ENCODE data around the gene SIDT1. TPM values are rescaled to one million over a fixed set of nuclear protein-coding genes. Genes with fewer than 3 reads are reported as not detected.
A peak's percentile ranks its signal among the peaks of the same experiment; 100 is the strongest.

Gene SIDT1
- total and polyA plus RNA-seq, 5 donors from 2014 or later, result 13.6 to 59.9 (median 18.0) TPM

- no peak for ATAC-seq (ENCODE audit: low read depth in 2 of 2)
These were observed 61.7 kb downstream of the SIDT1 start for GRCh38 chr3:113594066-113594465.

GRCh38 chr3:113597596-113598354 is 65.4 kb downstream of the SIDT1 start:
- no peaks in the 10 kb centered on the region for H3K27me3 Mint-ChIP-seq
- DNase-seq, result no peak
- no peaks in the 10 kb centered on the region for H3K27me3 ChIP-seq (ENCODE audit: control insufficient read depth, insufficient read depth, low read length)

More at GRCh38 chr3:113594066-113594465, 61.7 kb downstream of the SIDT1 start:
- H3K9me3 Mint-ChIP-seq, result no peaks in the 10 kb centered on the region
- H3K27me3 Mint-ChIP-seq, result no peaks in the 10 kb centered on the region
- H3K36me3 Mint-ChIP-seq, result peaks cover 57% of the 10 kb centered on the region
- H3K36me3 ChIP-seq (ENCODE audit: control insufficient read depth, insufficient read depth, low read length), result peaks cover 23% of the 10 kb centered on the region
- no peaks in the 10 kb centered on the region for H3K4me1 ChIP-seq (ENCODE audit: control insufficient read depth, insufficient read depth, low read length, poor library complexity, severe bottlenecking)
- no peak overlapping the region for H3K4me3 Mint-ChIP-seq
- no peak overlapping the region for H3K4me3 ChIP-seq (ENCODE audit: low read depth, low read length)
- no peak for DNase-seq
- H3K4me1 Mint-ChIP-seq, result peaks cover 0 to 4% (median 2%) of the 10 kb centered on the region in 4 donors
- H3K27ac ChIP-seq (ENCODE audit: insufficient read depth, low read length, poor library complexity, severe bottlenecking), result no peak overlapping the region
- H3K9me3 ChIP-seq (ENCODE audit: control insufficient read depth in 2 of 2, low read length in 2 of 2), result no peaks in the 10 kb centered on the region
- peak overlapping the region in 1 of 3 donors; percentile 49 for H3K27ac Mint-ChIP-seq
- no peaks in the 10 kb centered on the region for H3K27me3 ChIP-seq (ENCODE audit: control insufficient read depth, insufficient read depth, low read length)

GRCh38 chr3:113600418-113601182 is 68.2 kb downstream of the SIDT1 start:
- Mint-ChIP-seq H3K9me3 (no peaks in the 10 kb centered on the region), H3K36me3 (peaks cover 31% of the 10 kb centered on the region), H3K4me1 (peaks cover 0 to 7% (median 5%) of the 10 kb centered on the region in 4 donors), H3K27me3 (no peaks in the 10 kb centered on the region), H3K27ac (peak overlapping the region in 1 of 3 donors; percentile 41), H3K4me3 (no peak overlapping the region)
- Histone ChIP-seq H3K4me3 (ENCODE audit: low read depth, low read length) (no peak overlapping the region), H3K36me3 (ENCODE audit: control insufficient read depth, insufficient read depth, low read length) (peaks cover 37% of the 10 kb centered on the region), H3K27ac (ENCODE audit: insufficient read depth, low read length, poor library complexity, severe bottlenecking) (no peak overlapping the region), H3K27me3 (ENCODE audit: control insufficient read depth, insufficient read depth, low read length) (no peaks in the 10 kb centered on the region), H3K4me1 (ENCODE audit: control insufficient read depth, insufficient read depth, low read length, poor library complexity, severe bottlenecking) (peaks cover 3% of the 10 kb centered on the region), H3K9me3 (ENCODE audit: control insufficient read depth in 2 of 2, low read length in 2 of 2) (no peaks in the 10 kb centered on the region)
- DNase-seq (no peak), ATAC-seq (ENCODE audit: low read depth in 2 of 2) (no peak)

More at GRCh38 chr3:113597596-113598354, 65.4 kb downstream of the SIDT1 start:
- no peak overlapping the region for H3K27ac Mint-ChIP-seq
- no peak overlapping the region for H3K4me3 Mint-ChIP-seq
- Histone ChIP-seq H3K4me3 (ENCODE audit: low read depth, low read length) (no peak overlapping the region), H3K27ac (ENCODE audit: insufficient read depth, low read length, poor library complexity, severe bottlenecking) (no peak overlapping the region), H3K9me3 (ENCODE audit: control insufficient read depth in 2 of 2, low read length in 2 of 2) (no peaks in the 10 kb centered on the region), H3K36me3 (ENCODE audit: control insufficient read depth, insufficient read depth, low read length) (peaks cover 31% of the 10 kb centered on the region), H3K4me1 (ENCODE audit: control insufficient read depth, insufficient read depth, low read length, poor library complexity, severe bottlenecking) (no peaks in the 10 kb centered on the region)
- H3K9me3 Mint-ChIP-seq, result no peaks in the 10 kb centered on the region
- peaks cover 43% of the 10 kb centered on the region for H3K36me3 Mint-ChIP-seq
- no peak for ATAC-seq (ENCODE audit: low read depth in 2 of 2)
- H3K4me1 Mint-ChIP-seq, result peaks cover 0 to 5% (median 0%) of the 10 kb centered on the region in 4 donors

GRCh38 chr3:113601240-113601639 is 68.9 kb downstream of the SIDT1 start:
- DNase-seq, result no peak
- ATAC-seq (ENCODE audit: low read depth in 2 of 2), result no peak
- H3K36me3 ChIP-seq (ENCODE audit: control insufficient read depth, insufficient read depth, low read length), result peaks cover 43% of the 10 kb centered on the region
- H3K27ac ChIP-seq (ENCODE audit: insufficient read depth, low read length, poor library complexity, severe bottlenecking), result no peak overlapping the region
- H3K4me1 Mint-ChIP-seq, result peaks cover 0 to 14% (median 8%) of the 10 kb centered on the region in 4 donors
- no peaks in the 10 kb centered on the region for H3K27me3 Mint-ChIP-seq
- no peak overlapping the region for H3K4me3 ChIP-seq (ENCODE audit: low read depth, low read length)
- peaks cover 24% of the 10 kb centered on the region for H3K36me3 Mint-ChIP-seq
- H3K4me3 Mint-ChIP-seq, result no peak overlapping the region
- H3K27ac Mint-ChIP-seq, result no peak overlapping the region
- no peaks in the 10 kb centered on the region for H3K9me3 Mint-ChIP-seq
- no peaks in the 10 kb centered on the region for H3K27me3 ChIP-seq (ENCODE audit: control insufficient read depth, insufficient read depth, low read length)
- peaks cover 10% of the 10 kb centered on the region for H3K4me1 ChIP-seq (ENCODE audit: control insufficient read depth, insufficient read depth, low read length, poor library complexity, severe bottlenecking)
- no peaks in the 10 kb centered on the region for H3K9me3 ChIP-seq (ENCODE audit: control insufficient read depth in 2 of 2, low read length in 2 of 2)

- H3K27ac ChIP-seq (ENCODE audit: insufficient read depth, low read length, poor library complexity, severe bottlenecking), result no peak overlapping the region
- H3K36me3 ChIP-seq (ENCODE audit: control insufficient read depth, insufficient read depth, low read length), result peaks cover 43% of the 10 kb centered on the region
- peaks cover 20% of the 10 kb centered on the region for H3K4me1 ChIP-seq (ENCODE audit: control insufficient read depth, insufficient read depth, low read length, poor library complexity, severe bottlenecking)
- no peak for DNase-seq
- Mint-ChIP-seq H3K4me1 (peaks cover 9 to 24% (median 18%) of the 10 kb centered on the region in 4 donors), H3K9me3 (no peaks in the 10 kb centered on the region), H3K36me3 (peaks cover 25% of the 10 kb centered on the region), H3K4me3 (no peak overlapping the region), H3K27ac (no peak overlapping the region), H3K27me3 (no peaks in the 10 kb centered on the region)
- H3K27me3 ChIP-seq (ENCODE audit: control insufficient read depth, insufficient read depth, low read length), result no peaks in the 10 kb centered on the region
- ATAC-seq (ENCODE audit: low read depth in 2 of 2), result no peak
- no peak overlapping the region for H3K4me3 ChIP-seq (ENCODE audit: low read depth, low read length)
- no peaks in the 10 kb centered on the region for H3K9me3 ChIP-seq (ENCODE audit: control insufficient read depth in 2 of 2, low read length in 2 of 2)
These were observed 69.9 kb downstream of the SIDT1 start for GRCh38 chr3:113602256-113602655.

GRCh38 chr3:113602836-113603235 is 70.5 kb downstream of the SIDT1 start:
- Histone ChIP-seq H3K4me3 (ENCODE audit: low read depth, low read length) (no peak overlapping the region), H3K9me3 (ENCODE audit: control insufficient read depth in 2 of 2, low read length in 2 of 2) (no peaks in the 10 kb centered on the region), H3K36me3 (ENCODE audit: control insufficient read depth, insufficient read depth, low read length) (peaks cover 44% of the 10 kb centered on the region), H3K4me1 (ENCODE audit: control insufficient read depth, insufficient read depth, low read length, poor library complexity, severe bottlenecking) (peaks cover 20% of the 10 kb centered on the region), H3K27ac (ENCODE audit: insufficient read depth, low read length, poor library complexity, severe bottlenecking) (no peak overlapping the region), H3K27me3 (ENCODE audit: control insufficient read depth, insufficient read depth, low read length) (no peaks in the 10 kb centered on the region)
- peaks cover 29% of the 10 kb centered on the region for H3K36me3 Mint-ChIP-seq
- ATAC-seq (ENCODE audit: low read depth in 2 of 2) (no peak), DNase-seq (no peak)
- H3K4me3 Mint-ChIP-seq, result peak overlapping the region in 1 of 4 donors; percentile 52
- no peak overlapping the region for H3K27ac Mint-ChIP-seq
- no peaks in the 10 kb centered on the region for H3K9me3 Mint-ChIP-seq
- peaks cover 9 to 28% (median 18%) of the 10 kb centered on the region in 4 donors for H3K4me1 Mint-ChIP-seq
- no peaks in the 10 kb centered on the region for H3K27me3 Mint-ChIP-seq

GRCh38 chr3:113606539-113607218 is 74.3 kb downstream of the SIDT1 start:
- peak overlapping the region in 2 of 4 donors; percentile 60 for H3K4me3 Mint-ChIP-seq
- peak; percentile 87 to 91 for ATAC-seq (ENCODE audit: low read depth in 2 of 2)
- peaks cover 20% of the 10 kb centered on the region for H3K4me1 ChIP-seq (ENCODE audit: control insufficient read depth, insufficient read depth, low read length, poor library complexity, severe bottlenecking)
- H3K36me3 ChIP-seq (ENCODE audit: control insufficient read depth, insufficient read depth, low read length), result peaks cover 69% of the 10 kb centered on the region
- no peaks in the 10 kb centered on the region for H3K9me3 ChIP-seq (ENCODE audit: control insufficient read depth in 2 of 2, low read length in 2 of 2)
- no peaks in the 10 kb centered on the region for H3K9me3 Mint-ChIP-seq
- peak overlapping the region; percentile 27 for H3K27ac ChIP-seq (ENCODE audit: insufficient read depth, low read length, poor library complexity, severe bottlenecking)
- H3K4me3 ChIP-seq (ENCODE audit: low read depth, low read length), result peak overlapping the region; percentile 65
- peaks cover 13 to 32% (median 18%) of the 10 kb centered on the region in 4 donors for H3K4me1 Mint-ChIP-seq
- peak in 2 of 3 donors; percentile 52 to 85 for DNase-seq
- peak overlapping the region; percentile 70 to 86 (median 83) for H3K27ac Mint-ChIP-seq
- H3K27me3 Mint-ChIP-seq, result no peaks in the 10 kb centered on the region
- peaks cover 55% of the 10 kb centered on the region for H3K36me3 Mint-ChIP-seq
- H3K27me3 ChIP-seq (ENCODE audit: control insufficient read depth, insufficient read depth, low read length), result no peaks in the 10 kb centered on the region
